Heart right ventricle (tissue), 16 donors: ENCODE data around the gene HTR3C. TPM values are rescaled to one million over a fixed set of nuclear protein-coding genes. Genes with fewer than 3 reads are reported as not detected.

Experiments
- ATAC-seq, 8 donors: fragments of 200-7000 bp; cut with Tn5 transposase; one replicate each; pipeline ENCODE4 v1.9.1; 2020; ENCODE audit warnings: mild to moderate bottlenecking in 8 of 8, moderate library complexity in 8 of 8, moderate number of reproducible peaks in 1 of 8
- DNase-seq, 2 donors: peaks; one replicate each; pipeline ENCODE4 v3.0.0-alpha.2; 2020
- H3K27ac ChIP-seq, 10 donors: fragments of 200-600 bp; sonication (generic) in 2 of 10; one replicate each; pipeline versions ENCODE4 v1.5.0 to v1.8.0; 2020 to 2022; ENCODE audit warnings: mild to moderate bottlenecking in 3 of 10
- H3K27me3 ChIP-seq, 7 donors: fragments of 200-600 bp; one replicate each; pipeline ENCODE4 v1.8.0; 2021 to 2022; ENCODE audit warnings: mild to moderate bottlenecking in 2 of 7
- H3K36me3 ChIP-seq, 9 donors: fragments of 200-600 bp; sonication (generic) in 1 of 9; one replicate each; pipeline versions ENCODE4 v1.5.0 to v1.8.0; 2020 to 2022; ENCODE audit warnings: mild to moderate bottlenecking in 2 of 9
- H3K4me1 ChIP-seq, 9 donors: fragments of 200-600 bp; sonication (generic) in 1 of 9; one replicate each; pipeline versions ENCODE4 v1.5.0 to v1.8.0; 2020 to 2022; ENCODE audit warnings: mild to moderate bottlenecking in 4 of 9
- H3K4me3 ChIP-seq, 10 donors: fragments of 200-600 bp; sonication (generic) in 2 of 10; one replicate each; pipeline versions ENCODE4 v1.5.0 to v1.8.0; 2020 to 2022; ENCODE audit warnings: mild to moderate bottlenecking in 7 of 10, moderate library complexity in 2 of 10
- H3K9me3 ChIP-seq, 11 donors: fragments of 200-600 bp in 10 of 11; sonication (generic) in 2 of 11; one replicate each; pipeline versions ENCODE4 v1.5.0 to v1.8.0; 2013 to 2022; ENCODE audit warnings: mild to moderate bottlenecking in 2 of 11, control low read depth in 1 of 11, moderate library complexity in 1 of 11
- WGBS, 2 donors: extraction: QIAGEN DNeasy Blood & Tissue Kit; methylation state at CpG; one replicate each; pipeline ENCODE4 v1.1.7; 2013; ENCODE audit warnings: inconsistent platforms in 1 of 2; 5-methylcytosine and 5-hydroxymethylcytosine counted together
- intact Hi-C, 10 donors: fragments of 100-400 bp; cut with DNase I; formaldehyde crosslinking; loops; one replicate each; pipeline versions ENCODE4 v1.11.1 to v1.14.2; 2022
- polyA plus RNA-seq, 2 donors: library from polyadenylated mRNA; stranded (reverse); fragments of 200-250 nt; gene quantifications; one replicate each; pipeline ENCODE4 v1.2.3, GENCODE V29; 2013
- total RNA-seq, 10 donors: library from RNA; stranded (reverse); fragmentation: NEBNext Ultra II Directional in 3 of 10; extraction: Animal tissue kit (Norgen Biotek cat#: 25700) in 3 of 10; gene quantifications; one replicate each; pipeline versions ENCODE4 v1.2.1 to v1.2.4, GENCODE V29; 2021 to 2023
- TF ChIP-seq, protein P1 (sequence below), 9 donors: fragments of 200-600 bp; sonication (generic) in 2 of 9; IDR thresholded peaks; one replicate each; pipeline versions ENCODE4 v1.5.0 to v1.8.0; 2021 to 2022; ENCODE audit warnings: antibody characterized with exemption in 9 of 9, mild to moderate bottlenecking in 5 of 9, moderate library complexity in 1 of 9
- donor health status: Arrhythmogenic right ventricular cardiomyopathy.
- donor health status: ischemic (EF 13 %, LVEDD 7.1; RV severe dilation, severe dysfunction).
- donor health status: healthy with polysubstance abuse.
- donor health status: DM: no; HTN: yes; CAD: no.
- donor health status: DM: no; HTN: no; CAD: no.
- donor health status: ischemic (EF 25% LVEDD 6.9; RV normal size, moderate dysfunction).
- donor health status: ischemic (EF 25% LVEDD 5.7; RV mildly dilated, moderate dysfunction).
- donor health status: healthy.
- donor health status: DM: yes; HTN: yes; CAD: no.
- donor health status: Ischemic cardiomyopathy.
- donor health status: ischemic (EF 35%, LVEDD 5.7; RV mildly dilated, moderate dysfunction).
- donor health status: nonischemic (EF 11% LVEDD 7.7; RV severe dilation, severe dysfunction).
- donor health status: DM: yes; HTN: yes; CAD: no.
- donor health status: PGD.
- donor health status: ischemic (EF 29% LVEDD 5.4; RV normal size, mild dysfunction).
- donor health status: nonischemic (EF 23%, LVEDD 6.1; RV moderate dilation, normal function).

The HTR3C gene
- total and polyA plus RNA-seq, 12 donors = not detected

DNA sequence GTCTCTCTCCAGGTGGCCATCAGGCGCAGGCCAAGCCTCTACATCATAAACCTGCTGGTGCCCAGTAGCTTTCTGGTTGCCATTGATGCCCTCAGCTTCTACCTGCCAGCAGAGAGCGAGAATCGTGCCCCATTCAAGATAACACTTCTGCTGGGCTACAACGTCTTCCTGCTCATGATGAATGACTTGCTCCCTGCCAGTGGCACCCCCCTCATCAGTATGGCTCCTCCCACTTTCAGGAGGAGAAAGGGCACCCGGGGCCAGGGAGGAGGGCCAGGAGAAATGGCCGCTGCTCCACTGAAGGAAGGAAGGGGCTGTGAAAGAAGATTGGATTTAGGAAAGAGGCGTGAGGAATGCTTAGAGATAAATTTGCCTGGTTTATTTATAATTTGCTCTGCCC, 6.6 kb downstream of the HTR3C start:
- no peak for ATAC-seq
- H3K4me1 ChIP-seq = no peaks in the 10 kb centered on the region
- TF ChIP-seq, protein P1, sequence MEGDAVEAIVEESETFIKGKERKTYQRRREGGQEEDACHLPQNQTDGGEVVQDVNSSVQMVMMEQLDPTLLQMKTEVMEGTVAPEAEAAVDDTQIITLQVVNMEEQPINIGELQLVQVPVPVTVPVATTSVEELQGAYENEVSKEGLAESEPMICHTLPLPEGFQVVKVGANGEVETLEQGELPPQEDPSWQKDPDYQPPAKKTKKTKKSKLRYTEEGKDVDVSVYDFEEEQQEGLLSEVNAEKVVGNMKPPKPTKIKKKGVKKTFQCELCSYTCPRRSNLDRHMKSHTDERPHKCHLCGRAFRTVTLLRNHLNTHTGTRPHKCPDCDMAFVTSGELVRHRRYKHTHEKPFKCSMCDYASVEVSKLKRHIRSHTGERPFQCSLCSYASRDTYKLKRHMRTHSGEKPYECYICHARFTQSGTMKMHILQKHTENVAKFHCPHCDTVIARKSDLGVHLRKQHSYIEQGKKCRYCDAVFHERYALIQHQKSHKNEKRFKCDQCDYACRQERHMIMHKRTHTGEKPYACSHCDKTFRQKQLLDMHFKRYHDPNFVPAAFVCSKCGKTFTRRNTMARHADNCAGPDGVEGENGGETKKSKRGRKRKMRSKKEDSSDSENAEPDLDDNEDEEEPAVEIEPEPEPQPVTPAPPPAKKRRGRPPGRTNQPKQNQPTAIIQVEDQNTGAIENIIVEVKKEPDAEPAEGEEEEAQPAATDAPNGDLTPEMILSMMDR (IDR thresholded peaks at IDR 0.05) = no peak
- DNase-seq = no peak
- no peak overlapping the region for H3K4me3 ChIP-seq
- H3K9me3 ChIP-seq = no peaks in the 10 kb centered on the region
- no peak overlapping the region for H3K27ac ChIP-seq
- H3K36me3 ChIP-seq = no peaks in the 10 kb centered on the region
- 50 to 51% methylated on average over 7 of the region's 7 CpGs for WGBS, 2 donors
- intact Hi-C loops = no loop called here
- H3K27me3 ChIP-seq = peaks cover 0 to 6% (median 0%) of the 10 kb centered on the region in 7 donors

DNA sequence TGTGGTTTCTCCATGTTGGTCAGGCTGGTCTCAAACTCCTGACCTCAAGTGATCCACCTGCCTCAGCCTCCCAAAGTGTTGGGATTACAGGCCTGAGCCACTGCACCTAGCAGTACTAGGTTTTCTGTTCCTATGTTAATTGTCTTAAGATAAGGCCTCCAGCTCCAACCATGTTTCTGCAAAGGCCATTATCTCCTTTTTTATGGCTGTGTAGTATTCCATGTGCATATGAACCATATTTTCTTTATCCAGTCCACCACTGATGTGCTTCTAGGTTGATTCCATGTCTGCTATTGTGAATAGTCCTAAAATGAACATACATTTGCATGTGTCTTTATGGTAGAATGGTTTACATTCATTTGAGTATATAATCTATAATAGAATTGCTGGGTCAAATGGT, 9.8 kb downstream of the HTR3C start:
- ATAC-seq (no peak), DNase-seq (no peak)
- Histone ChIP-seq H3K4me1 (no peaks in the 10 kb centered on the region), H3K4me3 (no peak overlapping the region), H3K36me3 (no peaks in the 10 kb centered on the region), H3K27ac (no peak overlapping the region), H3K9me3 (no peaks in the 10 kb centered on the region), H3K27me3 (peaks cover 0 to 6% (median 0%) of the 10 kb centered on the region in 7 donors)
- intact Hi-C loops = no loop called here
- TF ChIP-seq, protein P1 (IDR thresholded peaks at IDR 0.05) = no peak

DNA sequence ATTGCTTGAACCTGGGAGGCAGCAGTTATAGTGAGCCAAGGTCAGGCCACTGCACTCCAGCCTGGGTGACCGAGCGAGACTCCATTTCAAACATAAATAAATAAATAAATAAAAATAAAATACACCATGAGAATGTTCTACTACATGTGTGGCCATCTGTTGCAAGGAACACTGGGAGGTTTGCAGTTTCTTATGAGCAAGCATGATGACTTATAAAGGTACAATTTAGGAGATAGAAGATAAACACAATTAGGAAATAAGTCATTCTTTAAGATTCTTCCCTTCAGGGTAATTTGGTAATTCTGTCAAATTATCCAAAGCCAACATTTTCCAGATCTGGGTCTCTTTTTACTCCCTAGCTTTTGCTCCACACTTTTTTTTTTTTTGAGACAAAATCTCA, 13.4 kb downstream of the HTR3C start:
- 89 to 95% methylated on average over 2 of the region's 2 CpGs for WGBS, 2 donors
- DNase-seq = no peak
- Histone ChIP-seq H3K27ac (no peak overlapping the region), H3K9me3 (peaks cover 0 to 8% (median 0%) of the 10 kb centered on the region in 11 donors), H3K4me1 (no peaks in the 10 kb centered on the region), H3K36me3 (no peaks in the 10 kb centered on the region), H3K4me3 (no peak overlapping the region), H3K27me3 (peaks cover 0 to 6% (median 0%) of the 10 kb centered on the region in 7 donors)
- TF ChIP-seq, protein P1 (IDR thresholded peaks at IDR 0.05) = no peak
- no peak for ATAC-seq
- intact Hi-C loops = no loop called here

DNA sequence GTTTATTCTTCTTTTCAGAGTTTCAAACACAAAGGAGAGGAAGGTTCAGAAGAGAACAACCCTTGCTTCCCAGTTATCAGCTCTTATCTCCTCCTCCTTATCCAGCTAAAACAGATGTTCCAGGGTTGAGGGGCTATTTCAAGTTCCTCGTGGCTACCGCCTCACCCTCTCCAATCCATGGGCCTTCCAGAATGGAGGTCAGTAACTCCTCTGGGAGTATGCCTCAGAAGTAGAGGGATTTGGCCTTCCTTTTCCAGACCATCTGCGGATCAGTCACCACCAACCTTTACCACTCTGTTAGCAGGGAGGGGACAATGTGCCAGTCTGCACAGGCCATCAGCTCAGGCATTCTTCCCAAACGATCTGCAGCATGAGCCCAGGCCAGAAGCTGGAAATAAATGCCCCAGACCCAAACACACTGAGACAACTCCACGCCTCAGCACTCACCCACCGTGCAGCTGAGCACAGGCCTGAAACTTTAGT, 14.8 kb downstream of the HTR3C start:
- Histone ChIP-seq H3K9me3 (peaks cover 0 to 9% (median 0%) of the 10 kb centered on the region in 11 donors), H3K27me3 (peaks cover 0 to 6% (median 0%) of the 10 kb centered on the region in 7 donors), H3K27ac (no peak overlapping the region), H3K4me3 (no peak overlapping the region), H3K4me1 (no peaks in the 10 kb centered on the region), H3K36me3 (no peaks in the 10 kb centered on the region)
- 56 to 60% methylated on average over 6 of the region's 6 CpGs for WGBS, 2 donors
- ATAC-seq (no peak), DNase-seq (no peak)
- intact Hi-C loops = no loop called here
- TF ChIP-seq, protein P1 (IDR thresholded peaks at IDR 0.05) = no peak
